Measurements from ENCODE around the gene ARID5B. TPM values are rescaled to one million over a fixed set of nuclear protein-coding genes. Genes with fewer than 3 reads are reported as not detected.

ARID5B gene
- total RNA-seq, 1 donor from 2014 or later = 76.8 TPM

GRCh38 chr10:61890430-61890829 lies 11.1 kb upstream of the ARID5B start:
- intact Hi-C loops (cut with micrococcal nuclease) = no loop called here
- H3K27ac Mint-ChIP-seq = no peak overlapping the region
- ChIA-PET CTCF (interaction anchor here (1.3 kb wide), 1 partner anchor 354 kb away, joined by 4 read pairs; no protein-coding TSS in a partner anchor), POLR2A (no interaction called here)
- no peaks in the 10 kb centered on the region for H3K9me3 Mint-ChIP-seq
- DNase-seq (no peak), ATAC-seq (ENCODE audit: low read depth) (no peak)
- no peaks in the 10 kb centered on the region for H3K36me3 Mint-ChIP-seq (ENCODE audit: low read depth)
- H3K27me3 Mint-ChIP-seq = no peaks in the 10 kb centered on the region
- no peak overlapping the region for H3K4me3 Mint-ChIP-seq
- TF ChIP-seq CTCF (IDR thresholded peaks at IDR 0.05) = no peak
- H3K4me1 Mint-ChIP-seq = no peaks in the 10 kb centered on the region

- no peak for DNase-seq
- Mint-ChIP-seq H3K36me3 (ENCODE audit: low read depth) (no peaks in the 10 kb centered on the region), H3K4me3 (no peak overlapping the region), H3K27me3 (no peaks in the 10 kb centered on the region), H3K27ac (no peak overlapping the region), H3K4me1 (no peaks in the 10 kb centered on the region), H3K9me3 (no peaks in the 10 kb centered on the region)
- CTCF ChIA-PET = interaction anchor here (1.3 kb wide), 1 partner anchor 354 kb away, joined by 4 read pairs; no protein-coding TSS in a partner anchor
- intact Hi-C loops (cut with micrococcal nuclease) = no loop called here
- TF ChIP-seq CTCF (IDR thresholded peaks at IDR 0.05) = no peak
- POLR2A ChIA-PET = interaction anchor here (1.3 kb wide), 1 partner anchor 9 kb away, joined by 3 read pairs; no protein-coding TSS in a partner anchor
- ATAC-seq (ENCODE audit: low read depth) = no peak
Observed at GRCh38 chr10:61890881-61891409, 10.6 kb upstream of the ARID5B start.

- no peak overlapping the region for H3K4me3 Mint-ChIP-seq
- no peaks in the 10 kb centered on the region for H3K27me3 Mint-ChIP-seq
- H3K4me1 Mint-ChIP-seq = peaks cover 8% of the 10 kb centered on the region
- CTCF ChIA-PET = no interaction called here
- no peaks in the 10 kb centered on the region for H3K9me3 Mint-ChIP-seq
- POLR2A ChIA-PET = interaction anchor here (1.3 kb wide), 1 partner anchor 8 kb away, joined by 3 read pairs; no protein-coding TSS in a partner anchor
- ATAC-seq (ENCODE audit: low read depth) (no peak), DNase-seq (no peak)
- intact Hi-C loops (cut with micrococcal nuclease) = no loop called here
- no peak for TF ChIP-seq CTCF (IDR thresholded peaks at IDR 0.05)
- H3K27ac Mint-ChIP-seq = no peak overlapping the region
- H3K36me3 Mint-ChIP-seq (ENCODE audit: low read depth) = no peaks in the 10 kb centered on the region
Observed at GRCh38 chr10:61891906-61892585, 9.5 kb upstream of the ARID5B start.

- DNase-seq = no peak
- Mint-ChIP-seq H3K27ac (no peak overlapping the region), H3K4me3 (no peak overlapping the region), H3K27me3 (no peaks in the 10 kb centered on the region), H3K36me3 (ENCODE audit: low read depth) (no peaks in the 10 kb centered on the region), H3K9me3 (no peaks in the 10 kb centered on the region), H3K4me1 (peaks cover 18% of the 10 kb centered on the region)
- no peak for TF ChIP-seq CTCF (IDR thresholded peaks at IDR 0.05)
- ChIA-PET POLR2A (no interaction called here), CTCF (no interaction called here)
- ATAC-seq (ENCODE audit: low read depth) = no peak
- intact Hi-C loops (cut with micrococcal nuclease) = no loop called here
Observed at GRCh38 chr10:61892961-61893360, 8.5 kb upstream of the ARID5B start.

GRCh38 chr10:61894133-61894532 lies 7.4 kb upstream of the ARID5B start:
- Mint-ChIP-seq H3K36me3 (ENCODE audit: low read depth) (no peaks in the 10 kb centered on the region), H3K27ac (no peak overlapping the region), H3K9me3 (no peaks in the 10 kb centered on the region), H3K4me1 (peaks cover 29% of the 10 kb centered on the region), H3K4me3 (no peak overlapping the region), H3K27me3 (no peaks in the 10 kb centered on the region)
- DNase-seq = no peak
- intact Hi-C loops (cut with micrococcal nuclease) = no loop called here
- no peak for ATAC-seq (ENCODE audit: low read depth)
- no peak for TF ChIP-seq CTCF (IDR thresholded peaks at IDR 0.05)
- CTCF ChIA-PET = interaction anchor here (1.1 to 6.5 kb wide), 2 partner anchors 8 to 350 kb away, joined by 4 to 35 read pairs; no protein-coding TSS in a partner anchor
- POLR2A ChIA-PET = no interaction called here

Measured in activated B cell treated with CpG ODN at 0.5 μM for 24 hours (primary cell).